Upper lobe of left lung (tissue), 6 donors: ENCODE results near the gene PPM1E. TPM values are rescaled to one million over a fixed set of nuclear protein-coding genes. Genes with fewer than 3 reads are reported as not detected.
"Not testable (repeated sequence)": the region's sequence is repeated elsewhere in the genome, so short reads cannot be mapped to it uniquely, and the experiment has no call there.

Experiments
- ATAC-seq, 2 donors: fragments of 200-7000 bp; cut with Tn5 transposase; one replicate each; pipeline ENCODE4 v1.9.1; 2022; ENCODE audit warnings: mild to moderate bottlenecking in 2 of 2, moderate library complexity in 2 of 2; ENCODE audit not compliant: low FRiP score in 2 of 2
- DNase-seq, 2 donors: peaks; one replicate each; pipeline ENCODE4 v3.0.0-alpha.2; 2019 to 2020
- H3K27ac ChIP-seq, 4 donors: fragments of 200-600 bp; sonication (generic); one replicate each; pipeline ENCODE4 v1.5.1; 2016 to 2019
- H3K27me3 ChIP-seq, 4 donors: fragments of 200-600 bp; sonication (generic); one replicate each; pipeline ENCODE4 v1.5.1; 2017 to 2019
- H3K36me3 ChIP-seq, 4 donors: fragments of 200-600 bp; sonication (generic); one replicate each; pipeline ENCODE4 v1.5.1; 2016 to 2019
- H3K4me1 ChIP-seq, 4 donors: fragments of 200-600 bp; sonication (generic); one replicate each; pipeline ENCODE4 v1.5.1; 2018 to 2019
- H3K4me3 ChIP-seq, 4 donors: fragments of 200-600 bp; sonication (generic); one replicate each; pipeline ENCODE4 v1.5.1; 2017 to 2019; ENCODE audit warnings: mild to moderate bottlenecking in 2 of 4, moderate library complexity in 1 of 4
- H3K9me3 ChIP-seq, 4 donors: fragments of 200-600 bp; sonication (generic); one replicate each; pipeline ENCODE4 v1.5.1; 2018 to 2019
- CTCF ChIP-seq, 6 experiments: fragments of 450-650 bp in 4 of 6; fragments of 200-600 bp in 2 of 6; sonication (generic) in 2 of 6; IDR thresholded peaks; one replicate each; pipeline ENCODE4 v1.5.1; 2016 to 2019; ENCODE audit warnings: antibody characterized with exemption in 6 of 6
- EP300 ChIP-seq, 4 donors: sonication (generic); formaldehyde crosslinking; IDR thresholded peaks; one replicate each; pipeline ENCODE4 v1.5.1; 2017; ENCODE audit warnings: antibody characterized with exemption in 4 of 4, control low read depth in 2 of 4
- POLR2A ChIP-seq, 4 donors: fragments of 450-650 bp; IDR thresholded peaks; one replicate each; pipeline ENCODE4 v1.5.1; 2016 to 2017; ENCODE audit warnings: antibody characterized with exemption in 4 of 4, mild to moderate bottlenecking in 2 of 4
- POLR2AphosphoS5 ChIP-seq, 2 donors: sonication (generic); formaldehyde crosslinking; IDR thresholded peaks; one replicate each; pipeline ENCODE4 v1.5.1; 2017; ENCODE audit warnings: antibody characterized with exemption in 2 of 2
- WGBS, 2 donors: methylation state at CpG; one replicate each; pipeline ENCODE4 v1.1.5; 2017 to 2018; 5-methylcytosine and 5-hydroxymethylcytosine counted together
- total RNA-seq, 6 donors: library from RNA; depleted of rRNA in 4 of 6; stranded (reverse); fragments of >200 nt in 4 of 6; gene quantifications; one replicate each; pipeline versions ENCODE4 v1.1.0 to v1.2.1, GENCODE V29; 2016 to 2021
- donor health status: DM: no; HTN: no; CAD: no; lungs with moderate emphysema.
- donor health status: DM: no; HTN: yes; CAD: no; lungs with severe emphysema.

The PPM1E gene
- total RNA-seq, 6 donors from 2014 or later = under 0.01 to 0.76 (median 0.18) TPM

- no peaks in the 10 kb centered on the region for H3K27me3 ChIP-seq
- no peaks in the 10 kb centered on the region for H3K4me1 ChIP-seq
- TF ChIP-seq CTCF (IDR thresholded peaks at IDR 0.05) = no peak
- no peak for TF ChIP-seq POLR2A (IDR thresholded peaks at IDR 0.05)
- no peak for TF ChIP-seq EP300 (IDR thresholded peaks at IDR 0.05)
- TF ChIP-seq POLR2AphosphoS5 (IDR thresholded peaks at IDR 0.05) = no peak
- DNase-seq = no peak
- ATAC-seq = no peak
- no peak overlapping the region for H3K27ac ChIP-seq
- H3K9me3 ChIP-seq = no peaks in the 10 kb centered on the region
- no peaks in the 10 kb centered on the region for H3K36me3 ChIP-seq
- H3K4me3 ChIP-seq = no peak overlapping the region
- WGBS, 2 donors = 97 to 100% methylated on average over 1 of the region's 1 CpG
Observed at GRCh38 chr17:58831780-58832179, 76.1 kb downstream of the PPM1E start.

GRCh38 chr17:58832514-58832913 lies 76.9 kb downstream of the PPM1E start:
- no peak overlapping the region for H3K27ac ChIP-seq
- TF ChIP-seq POLR2A (IDR thresholded peaks at IDR 0.05) (no peak), EP300 (IDR thresholded peaks at IDR 0.05) (no peak), POLR2AphosphoS5 (IDR thresholded peaks at IDR 0.05) (no peak), CTCF (IDR thresholded peaks at IDR 0.05) (no peak)
- H3K36me3 ChIP-seq = no peaks in the 10 kb centered on the region
- H3K9me3 ChIP-seq = no peaks in the 10 kb centered on the region
- no peak overlapping the region for H3K4me3 ChIP-seq
- no peaks in the 10 kb centered on the region for H3K27me3 ChIP-seq
- ATAC-seq (no peak), DNase-seq (no peak)
- WGBS, 2 donors = 93 to 94% methylated on average over 3 of the region's 3 CpGs
- H3K4me1 ChIP-seq = no peaks in the 10 kb centered on the region

GRCh38 chr17:58837699-58838098 lies 82.0 kb downstream of the PPM1E start:
- no peak for ATAC-seq

GRCh38 chr17:58840820-58841612 lies 85.4 kb downstream of the PPM1E start:
- Histone ChIP-seq H3K9me3 (no peaks in the 10 kb centered on the region), H3K36me3 (no peaks in the 10 kb centered on the region), H3K4me3 (no peak overlapping the region), H3K4me1 (no peaks in the 10 kb centered on the region), H3K27me3 (no peaks in the 10 kb centered on the region), H3K27ac (no peak overlapping the region)
- no peak for DNase-seq
- TF ChIP-seq EP300 (IDR thresholded peaks at IDR 0.05) (no peak), POLR2AphosphoS5 (IDR thresholded peaks at IDR 0.05) (no peak), POLR2A (IDR thresholded peaks at IDR 0.05) (no peak), CTCF (IDR thresholded peaks at IDR 0.05) (no peak)
- WGBS, 2 donors = 52 to 53% methylated on average over 4 of the region's 4 CpGs
- no peak for ATAC-seq

More at GRCh38 chr17:58837699-58838098, 82.0 kb downstream of the PPM1E start:
- no peak for DNase-seq
- TF ChIP-seq CTCF (IDR thresholded peaks at IDR 0.05) (no peak), POLR2A (IDR thresholded peaks at IDR 0.05) (no peak), POLR2AphosphoS5 (IDR thresholded peaks at IDR 0.05) (no peak), EP300 (IDR thresholded peaks at IDR 0.05) (no peak)
- H3K27me3 ChIP-seq = no peaks in the 10 kb centered on the region
- no peak overlapping the region for H3K4me3 ChIP-seq
- no peak overlapping the region for H3K27ac ChIP-seq
- H3K9me3 ChIP-seq = no peaks in the 10 kb centered on the region
- H3K36me3 ChIP-seq = no peaks in the 10 kb centered on the region
- WGBS, 2 donors = 89 to 90% methylated on average over 5 of the region's 5 CpGs
- H3K4me1 ChIP-seq = no peaks in the 10 kb centered on the region

- not testable (repeated sequence) for H3K9me3 ChIP-seq, H3K4me3 ChIP-seq, ATAC-seq, H3K27ac ChIP-seq, H3K36me3 ChIP-seq, H3K4me1 ChIP-seq, DNase-seq, H3K27me3 ChIP-seq
- WGBS, 2 donors = 65 to 90% methylated on average over 2 to 3 of the region's 3 CpGs
Observed at GRCh38 chr17:58846413-58846812, 90.8 kb downstream of the PPM1E start.

- not testable (repeated sequence) for DNase-seq, H3K27ac ChIP-seq, ATAC-seq, H3K9me3 ChIP-seq, H3K4me3 ChIP-seq, H3K27me3 ChIP-seq, H3K36me3 ChIP-seq, H3K4me1 ChIP-seq
- 96 to 100% methylated on average over 2 of the region's 2 CpGs for WGBS, 2 donors
Observed at GRCh38 chr17:58850106-58850505, 94.5 kb downstream of the PPM1E start.
